Sigmoid colon (tissue), 4 donors: ENCODE results near the gene PDCD4.

Experiments used
- EP300 ChIP-seq, 4 donors: sonication (generic); formaldehyde crosslinking; IDR thresholded peaks; one replicate each; pipeline ENCODE4 v1.6.1; 2017; ENCODE audit warnings: antibody characterized with exemption in 4 of 4
- POLR2AphosphoS5 ChIP-seq, 4 donors: sonication (generic); formaldehyde crosslinking; IDR thresholded peaks; one replicate each; pipeline ENCODE4 v1.6.1; 2017; ENCODE audit warnings: antibody characterized with exemption in 4 of 4

- TF ChIP-seq POLR2AphosphoS5 (IDR thresholded peaks at IDR 0.05) (no peak), EP300 (IDR thresholded peaks at IDR 0.05) (no peak)
Measured at GRCh38 chr10:110898391-110898790, 26.7 kb downstream of the PDCD4 start.
